ENCODE data around the gene TPT1. TPM values are rescaled to one million over a fixed set of nuclear protein-coding genes. Genes with fewer than 3 reads are reported as not detected.
A peak's percentile ranks its signal among the peaks of the same experiment; 100 is the strongest.

TPT1 gene
- total and polyA plus RNA-seq, 2 of the 13 experiments (the other 11 are each of a cell fraction or from before 2014, with no cell fraction given), result 2,953 to 3,594 TPM

- 0 out of 2 replicates have a peak, but pooled peaks have one; percentile 7 for TF ChIP-seq KLF12 (CRISPR knock-in tag; IDR thresholded peaks at IDR 0.05; ENCODE audit: borderline replicate concordance)
- TF ChIP-seq MAZ (IDR thresholded peaks at IDR 0.05; ENCODE audit: borderline replicate concordance, low read depth, low read length), result peak; percentile 38; the same call in 1 of the 2 replicates
- TF ChIP-seq MAZ (CRISPR knock-in tag; IDR thresholded peaks at IDR 0.05; ENCODE audit: low read depth), result no peak
- no peak for TF ChIP-seq ZNF124 (CRISPR knock-in tag; IDR thresholded peaks at IDR 0.05)
- TF ChIP-seq SOX5 (CRISPR knock-in tag; IDR thresholded peaks at IDR 0.05; ENCODE audit: borderline replicate concordance), result peak; percentile 5; the same call in 1 of the 2 replicates
- TF ChIP-seq CREBL2 (CRISPR knock-in tag; IDR thresholded peaks at IDR 0.05; ENCODE audit: borderline replicate concordance), result 0 out of 2 replicates have a peak, but pooled peaks have one; percentile 51
- 0 out of 2 replicates have a peak, but pooled peaks have one; percentile 46 for TF ChIP-seq THRA (CRISPR knock-in tag; IDR thresholded peaks at IDR 0.05; ENCODE audit: borderline replicate concordance)
- TF ChIP-seq RARA (CRISPR knock-in tag; IDR thresholded peaks at IDR 0.05), result peak; percentile 73
- no peak for TF ChIP-seq AFF4 (CRISPR knock-in tag; IDR thresholded peaks at IDR 0.05)
- TF ChIP-seq FOSL1 (CRISPR knock-in tag; IDR thresholded peaks at IDR 0.05; ENCODE audit: borderline replicate concordance), result no peak
- no peak; the same call in 1 of the 2 replicates for TF ChIP-seq WIZ (CRISPR knock-in tag; IDR thresholded peaks at IDR 0.05)
- TF ChIP-seq ERF (CRISPR knock-in tag; IDR thresholded peaks at IDR 0.05), result 0 out of 2 replicates have a peak, but pooled peaks have one; percentile 7
- TF ChIP-seq TFAP4 (IDR thresholded peaks at IDR 0.05; ENCODE audit: borderline replicate concordance, low read depth), result no peak
- TF ChIP-seq NRL (CRISPR knock-in tag; IDR thresholded peaks at IDR 0.05; ENCODE audit: borderline replicate concordance), result no peak; the same call in 1 of the 2 replicates
- TF ChIP-seq NBN (conservative IDR thresholded peaks at IDR 0.05), result no peak
- TF ChIP-seq KAT7 (CRISPR knock-in tag; IDR thresholded peaks at IDR 0.05; ENCODE audit: borderline replicate concordance), result peak; percentile 55; the same call in 1 of the 2 replicates
- TF ChIP-seq ATM (IDR thresholded peaks at IDR 0.05; ENCODE audit: borderline replicate concordance), result no peak
- 0 out of 2 replicates have a peak, but pooled peaks have one; percentile 17 for TF ChIP-seq ZNF691 (CRISPR knock-in tag; IDR thresholded peaks at IDR 0.05; ENCODE audit: borderline replicate concordance, low read depth)
- no peak for TF ChIP-seq SATB2 (CRISPR knock-in tag; IDR thresholded peaks at IDR 0.05)
- TF ChIP-seq ZNF253 (CRISPR knock-in tag; IDR thresholded peaks at IDR 0.05; ENCODE audit: borderline replicate concordance), result no peak
- TF ChIP-seq ZNF83 (CRISPR knock-in tag; IDR thresholded peaks at IDR 0.05; ENCODE audit: borderline replicate concordance), result no peak
- TF ChIP-seq ARNTL (CRISPR knock-in tag; IDR thresholded peaks at IDR 0.05), result peak; percentile 34; the same call in 1 of the 2 replicates
- TF ChIP-seq GLI4 (CRISPR knock-in tag; IDR thresholded peaks at IDR 0.05; ENCODE audit: borderline replicate concordance), result no peak; the same call in 1 of the 2 replicates
- TF ChIP-seq MAFG (CRISPR knock-in tag; IDR thresholded peaks at IDR 0.05), result peak; percentile 70; the same call in 1 of the 2 replicates
These were observed 455 bp downstream of the TPT1 start (continued) for GRCh38 chr13:45340422-45341033.

Measured in HepG2 (cell line).